Skeletal muscle tissue (tissue), 4 donors: ENCODE measurements around the gene UBE2N. TPM values are rescaled to one million over a fixed set of nuclear protein-coding genes. Genes with fewer than 3 reads are reported as not detected.

Source experiments
- H3K27ac ChIP-seq: one replicate; pipeline ENCODE4 v1.7.0; 2013; ENCODE audit warnings: mild to moderate bottlenecking, low read depth, low read length, inconsistent platforms
- H3K27me3 ChIP-seq, 3 donors: one replicate each; pipeline ENCODE4 v1.7.0; 2013; ENCODE audit warnings: low read length in 3 of 3; ENCODE audit not compliant: control insufficient read depth in 3 of 3, insufficient read depth in 3 of 3
- H3K36me3 ChIP-seq, 3 donors: one replicate each; pipeline ENCODE4 v1.7.0; 2013; ENCODE audit warnings: low read length in 3 of 3; ENCODE audit not compliant: control insufficient read depth in 3 of 3, insufficient read depth in 3 of 3
- H3K4me1 ChIP-seq, 3 donors: one replicate each; pipeline ENCODE4 v1.7.0; 2013; ENCODE audit warnings: low read length in 3 of 3, mild to moderate bottlenecking in 3 of 3; ENCODE audit not compliant: control insufficient read depth in 3 of 3, insufficient read depth in 3 of 3
- H3K4me3 ChIP-seq, 3 donors: one replicate each; pipeline ENCODE4 v1.7.0; 2013; ENCODE audit warnings: low read length in 3 of 3
- H3K9ac ChIP-seq, 3 donors: one replicate each; pipeline ENCODE4 v1.7.0; 2013; ENCODE audit warnings: low read length in 3 of 3, mild to moderate bottlenecking in 3 of 3, moderate library complexity in 2 of 3, low read depth in 1 of 3
- H3K9me3 ChIP-seq, 3 donors: one replicate each; pipeline ENCODE4 v1.7.0; 2013; ENCODE audit warnings: low read length in 3 of 3; ENCODE audit not compliant: control insufficient read depth in 3 of 3
- total RNA-seq: library from RNA; depleted of rRNA; stranded (reverse); fragments of >200 nt; gene quantifications from one replicate; pipeline ENCODE4 v1.2.3, GENCODE V29; 2014
- donor health status: Osteomylitis.

The UBE2N gene
- total RNA-seq, 1 donor from 2014 or later = 51.7 TPM

- Histone ChIP-seq H3K4me3 (peak overlapping the region; percentile 87 to 98 (median 94)), H3K27me3 (no peaks in the 10 kb centered on the region), H3K27ac (peak overlapping the region; percentile 90), H3K4me1 (peaks cover 18 to 36% (median 24%) of the 10 kb centered on the region in 3 donors), H3K9me3 (no peaks in the 10 kb centered on the region), H3K36me3 (peaks cover 0 to 6% (median 2%) of the 10 kb centered on the region in 3 donors), H3K9ac (peak overlapping the region; percentile 80 to 99 (median 92))
These were observed 65.8 kb downstream of the UBE2N start for GRCh38 chr12:93375906-93376305.

- Histone ChIP-seq H3K9me3 (no peaks in the 10 kb centered on the region), H3K4me1 (peaks cover 18 to 26% (median 26%) of the 10 kb centered on the region in 3 donors), H3K4me3 (peak overlapping the region in 1 of 3 donors; percentile 12), H3K27ac (peak overlapping the region; percentile 14), H3K27me3 (no peaks in the 10 kb centered on the region), H3K36me3 (peaks cover 0 to 3% (median 0%) of the 10 kb centered on the region in 3 donors), H3K9ac (peak overlapping the region in 2 of 3 donors; percentile 16 to 47)
These were observed 67.6 kb downstream of the UBE2N start for GRCh38 chr12:93373961-93374656.

GRCh38 chr12:93370947-93371346 is 70.8 kb downstream of the UBE2N start:
- Histone ChIP-seq H3K9me3 (no peaks in the 10 kb centered on the region), H3K4me1 (peaks cover 9 to 16% (median 15%) of the 10 kb centered on the region in 3 donors), H3K9ac (no peak overlapping the region), H3K27me3 (no peaks in the 10 kb centered on the region), H3K27ac (no peak overlapping the region), H3K4me3 (no peak overlapping the region), H3K36me3 (no peaks in the 10 kb centered on the region)

- no peaks in the 10 kb centered on the region for H3K36me3 ChIP-seq
- no peak overlapping the region for H3K9ac ChIP-seq
- no peaks in the 10 kb centered on the region for H3K9me3 ChIP-seq
- H3K4me3 ChIP-seq = no peak overlapping the region
- H3K4me1 ChIP-seq = peaks cover 3 to 18% (median 8%) of the 10 kb centered on the region in 3 donors
- H3K27ac ChIP-seq = no peak overlapping the region
- H3K27me3 ChIP-seq = no peaks in the 10 kb centered on the region
These were observed 72.2 kb downstream of the UBE2N start for GRCh38 chr12:93369505-93369904.

GRCh38 chr12:93368766-93369165 is 73.0 kb downstream of the UBE2N start:
- Histone ChIP-seq H3K9ac (no peak overlapping the region), H3K27me3 (no peaks in the 10 kb centered on the region), H3K4me1 (peaks cover 0 to 11% (median under 1%) of the 10 kb centered on the region in 3 donors), H3K36me3 (no peaks in the 10 kb centered on the region), H3K27ac (no peak overlapping the region), H3K9me3 (no peaks in the 10 kb centered on the region), H3K4me3 (no peak overlapping the region)

- no peak overlapping the region for H3K27ac ChIP-seq
- no peak overlapping the region for H3K4me3 ChIP-seq
- H3K9me3 ChIP-seq = no peaks in the 10 kb centered on the region
- H3K36me3 ChIP-seq = no peaks in the 10 kb centered on the region
- no peak overlapping the region for H3K9ac ChIP-seq
- H3K27me3 ChIP-seq = no peaks in the 10 kb centered on the region
- H3K4me1 ChIP-seq = peaks cover 1 to 24% (median 3%) of the 10 kb centered on the region in 3 donors
These were observed 75.3 kb downstream of the UBE2N start for GRCh38 chr12:93366422-93366821.

- Histone ChIP-seq H3K4me3 (no peak overlapping the region), H3K36me3 (no peaks in the 10 kb centered on the region), H3K9me3 (no peaks in the 10 kb centered on the region), H3K4me1 (peaks cover 6 to 27% (median 6%) of the 10 kb centered on the region in 3 donors), H3K9ac (no peak overlapping the region), H3K27ac (no peak overlapping the region), H3K27me3 (no peaks in the 10 kb centered on the region)
These were observed 75.9 kb downstream of the UBE2N start for GRCh38 chr12:93365616-93366405.

GRCh38 chr12:93363841-93364297 is 77.9 kb downstream of the UBE2N start:
- Histone ChIP-seq H3K4me1 (peaks cover 12 to 40% (median 14%) of the 10 kb centered on the region in 3 donors), H3K27ac (no peak overlapping the region), H3K4me3 (no peak overlapping the region), H3K27me3 (no peaks in the 10 kb centered on the region), H3K9me3 (no peaks in the 10 kb centered on the region), H3K36me3 (no peaks in the 10 kb centered on the region), H3K9ac (no peak overlapping the region)

GRCh38 chr12:93361151-93361919 is 80.4 kb downstream of the UBE2N start:
- peak overlapping the region; percentile 84 for H3K27ac ChIP-seq
- H3K36me3 ChIP-seq = no peaks in the 10 kb centered on the region
- H3K4me1 ChIP-seq = peaks cover 12 to 40% (median 15%) of the 10 kb centered on the region in 3 donors
- H3K4me3 ChIP-seq = no peak overlapping the region
- H3K27me3 ChIP-seq = no peaks in the 10 kb centered on the region
- no peaks in the 10 kb centered on the region for H3K9me3 ChIP-seq
- H3K9ac ChIP-seq = peak overlapping the region in 1 of 3 donors; percentile 58
